GM12873 (cell line): ENCODE measurements around the gene PCA3.

Source experiments
- CTCF ChIP-seq: IDR thresholded peaks from 2 replicates; pipeline ENCODE4 v1.5.1; 2012; ENCODE audit warnings: low read depth, mild to moderate bottlenecking, moderate library complexity, low read length, control low read depth; ENCODE audit not compliant: insufficient read depth; ENCODE audit errors: missing control alignments

The PCA3 gene

GRCh38 chr9:76820431-76820830 lies 56.2 kb downstream of the PCA3 start:
- TF ChIP-seq CTCF = no peak

DNA sequence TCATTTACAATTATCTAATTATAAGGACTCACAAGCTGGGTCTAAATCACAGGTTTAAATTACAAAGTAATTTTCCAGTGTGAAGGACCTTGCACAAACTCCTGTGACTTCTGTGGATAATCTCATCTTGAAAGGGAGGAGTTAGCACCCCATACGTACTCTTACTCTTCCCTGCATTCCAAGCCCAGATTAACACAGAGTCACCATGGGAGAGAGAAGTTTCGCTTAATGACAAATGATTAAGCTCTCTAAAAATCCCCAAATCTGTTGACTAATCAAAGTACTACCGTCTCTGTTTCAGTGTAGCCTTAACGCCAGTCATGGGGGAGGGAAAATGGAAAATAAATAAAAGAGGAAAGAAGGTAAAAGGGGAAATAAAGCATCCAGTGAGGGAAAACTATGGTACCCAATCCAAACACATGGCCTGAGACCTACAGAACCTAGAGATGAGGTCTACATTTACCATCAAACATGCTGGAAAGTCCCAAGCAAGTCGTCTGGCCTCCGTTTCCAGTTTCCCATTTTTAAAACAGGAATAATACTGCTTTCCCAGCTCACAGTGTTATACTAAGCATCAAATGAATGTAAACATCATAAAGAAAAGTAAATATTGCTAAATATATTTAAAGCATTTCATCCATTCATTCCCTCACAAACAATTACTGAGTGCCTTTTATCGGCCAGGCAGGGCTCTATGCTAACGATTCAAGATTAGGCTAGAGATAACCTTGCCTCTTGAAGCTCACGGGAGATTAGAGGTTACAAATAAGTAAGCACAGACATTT lies 63.2 kb downstream of the PCA3 start:
- TF ChIP-seq CTCF = no peak

- TF ChIP-seq CTCF = no peak
These were observed 64.2 kb downstream of the PCA3 start for GRCh38 chr9:76828447-76828846.

DNA sequence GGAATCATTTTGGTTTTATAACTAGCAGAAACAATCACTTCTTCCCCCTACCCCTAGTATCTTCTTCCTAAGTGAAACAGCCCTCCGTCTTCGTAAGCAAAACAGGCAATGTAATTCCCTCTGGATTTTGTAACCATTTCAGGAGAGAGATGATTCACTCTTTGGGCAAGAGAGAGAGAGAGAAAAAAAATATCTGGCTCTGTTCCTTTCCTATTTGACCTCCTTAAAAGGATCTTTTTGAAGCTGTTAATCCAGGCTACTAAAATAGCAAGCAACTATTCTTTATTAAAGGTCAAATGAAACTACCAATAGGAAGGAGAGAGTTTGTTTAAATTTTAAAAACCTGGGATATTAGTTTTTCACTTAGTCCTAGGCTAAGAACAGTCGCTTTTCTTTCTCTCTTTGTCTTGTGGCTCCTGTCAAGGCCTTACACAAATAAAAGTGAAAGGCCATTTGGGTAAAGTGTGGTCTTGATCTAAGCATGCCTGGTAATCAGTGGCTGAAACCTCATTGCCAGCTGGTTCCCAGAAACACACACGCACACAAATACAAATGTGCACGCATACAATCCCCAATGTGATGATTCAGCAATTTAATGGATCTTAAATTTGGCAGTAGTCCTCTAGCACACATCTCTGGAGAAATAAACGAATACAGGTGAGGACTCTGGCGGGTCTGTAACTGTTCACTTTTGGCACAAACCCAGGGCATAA lies 71.5 kb downstream of the PCA3 start:
- TF ChIP-seq CTCF = no peak
